Neural cell (in vitro differentiated cells): Measurements from ENCODE around the gene BTRC.

Experiments used
- EP300 ChIP-seq: fragments of 450-650 bp; conservative IDR thresholded peaks from 2 replicates; pipeline ENCODE4 v1.6.1; 2014; ENCODE audit warnings: antibody characterized with exemption, mild to moderate bottlenecking, moderate library complexity; ENCODE audit not compliant: poor library complexity, severe bottlenecking
- EZH2 ChIP-seq: fragments of 200-600, 300-800 bp; shearing (Covaris generic), sonication (generic); IDR thresholded peaks from 2 replicates; pipeline ENCODE4 v1.6.1; 2014; ENCODE audit warnings: antibody characterized with exemption, low read length, borderline replicate concordance, mild to moderate bottlenecking; ENCODE audit not compliant: insufficient read depth, poor library complexity, severe bottlenecking
- MXI1 ChIP-seq: fragments of 450-650 bp; conservative IDR thresholded peaks from 2 replicates; pipeline ENCODE4 v1.6.1; 2014; ENCODE audit warnings: antibody characterized with exemption, mild to moderate bottlenecking; ENCODE audit not compliant: poor library complexity, severe bottlenecking
- POLR2AphosphoS5 ChIP-seq: IDR thresholded peaks from 2 replicates; pipeline ENCODE4 v1.6.1; 2012
- RAD21 ChIP-seq: fragments of 450-650 bp; conservative IDR thresholded peaks from 2 replicates; pipeline ENCODE4 v1.6.1; 2014; ENCODE audit warnings: antibody characterized with exemption, mild to moderate bottlenecking, moderate library complexity
- SMC3 ChIP-seq: fragments of 450-650 bp; conservative IDR thresholded peaks from 2 replicates; pipeline ENCODE4 v1.6.1; 2014; ENCODE audit warnings: antibody characterized with exemption, mild to moderate bottlenecking, moderate library complexity; ENCODE audit not compliant: poor library complexity
- TAF1 ChIP-seq: IDR thresholded peaks from 2 replicates; pipeline ENCODE4 v1.6.1; 2012; ENCODE audit warnings: low read depth
- TF ChIP-seq, protein P1 (sequence below): fragments of 450-650 bp; IDR thresholded peaks from 2 replicates; pipeline ENCODE4 v1.5.1; 2014; ENCODE audit warnings: antibody characterized with exemption, mild to moderate bottlenecking, moderate library complexity; ENCODE audit not compliant: poor library complexity, severe bottlenecking
- TF ChIP-seq, protein P2 (sequence below): IDR thresholded peaks from 2 replicates; pipeline ENCODE4 v1.6.1; 2012; ENCODE audit warnings: borderline replicate concordance

DNA sequence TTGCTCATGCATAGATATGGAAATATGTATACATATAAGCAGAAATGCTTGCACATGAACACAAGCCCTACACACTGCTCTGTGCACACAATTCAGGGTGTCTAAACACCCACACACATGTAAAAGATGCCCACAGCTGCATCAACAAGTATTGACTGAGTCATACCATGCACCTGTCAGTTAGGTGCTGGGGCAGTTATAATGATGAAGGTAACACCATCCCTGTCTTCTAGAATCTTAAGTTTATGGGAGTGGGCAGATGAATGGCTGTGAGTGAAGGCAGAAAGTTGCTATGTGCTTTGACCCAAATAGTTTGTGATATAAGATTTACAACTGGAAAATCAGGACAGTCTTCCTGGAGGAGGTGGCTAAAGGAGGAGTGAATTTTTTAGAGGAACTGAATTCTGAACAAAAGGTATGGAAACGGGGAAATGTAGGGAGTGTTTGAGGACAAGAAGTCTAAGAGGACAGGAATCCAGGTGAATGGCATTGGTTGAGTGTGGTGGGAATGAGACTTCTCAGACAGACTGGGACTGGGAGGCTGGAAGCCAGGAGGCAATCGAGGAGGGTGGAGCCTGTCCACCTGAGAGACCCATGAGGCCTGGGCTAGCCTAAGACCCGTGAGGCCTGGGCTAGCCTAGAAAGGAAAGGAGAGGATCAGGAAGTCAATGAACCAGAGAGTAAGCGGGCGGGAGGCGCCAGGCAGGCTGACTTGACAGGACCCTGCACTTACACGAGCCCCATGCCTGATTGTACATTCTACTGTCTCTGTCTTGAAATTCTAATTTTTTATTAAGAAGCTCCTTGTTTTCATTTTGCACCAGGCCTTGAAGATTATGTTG lies 213.4 kb downstream of the BTRC start:
- no peak for TF ChIP-seq EZH2
- no peak for TF ChIP-seq TAF1
- TF ChIP-seq SMC3: no peak
- TF ChIP-seq MXI1: no peak
- TF ChIP-seq, protein P1, sequence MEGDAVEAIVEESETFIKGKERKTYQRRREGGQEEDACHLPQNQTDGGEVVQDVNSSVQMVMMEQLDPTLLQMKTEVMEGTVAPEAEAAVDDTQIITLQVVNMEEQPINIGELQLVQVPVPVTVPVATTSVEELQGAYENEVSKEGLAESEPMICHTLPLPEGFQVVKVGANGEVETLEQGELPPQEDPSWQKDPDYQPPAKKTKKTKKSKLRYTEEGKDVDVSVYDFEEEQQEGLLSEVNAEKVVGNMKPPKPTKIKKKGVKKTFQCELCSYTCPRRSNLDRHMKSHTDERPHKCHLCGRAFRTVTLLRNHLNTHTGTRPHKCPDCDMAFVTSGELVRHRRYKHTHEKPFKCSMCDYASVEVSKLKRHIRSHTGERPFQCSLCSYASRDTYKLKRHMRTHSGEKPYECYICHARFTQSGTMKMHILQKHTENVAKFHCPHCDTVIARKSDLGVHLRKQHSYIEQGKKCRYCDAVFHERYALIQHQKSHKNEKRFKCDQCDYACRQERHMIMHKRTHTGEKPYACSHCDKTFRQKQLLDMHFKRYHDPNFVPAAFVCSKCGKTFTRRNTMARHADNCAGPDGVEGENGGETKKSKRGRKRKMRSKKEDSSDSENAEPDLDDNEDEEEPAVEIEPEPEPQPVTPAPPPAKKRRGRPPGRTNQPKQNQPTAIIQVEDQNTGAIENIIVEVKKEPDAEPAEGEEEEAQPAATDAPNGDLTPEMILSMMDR: no peak
- no peak for TF ChIP-seq RAD21
- TF ChIP-seq, protein P2, sequence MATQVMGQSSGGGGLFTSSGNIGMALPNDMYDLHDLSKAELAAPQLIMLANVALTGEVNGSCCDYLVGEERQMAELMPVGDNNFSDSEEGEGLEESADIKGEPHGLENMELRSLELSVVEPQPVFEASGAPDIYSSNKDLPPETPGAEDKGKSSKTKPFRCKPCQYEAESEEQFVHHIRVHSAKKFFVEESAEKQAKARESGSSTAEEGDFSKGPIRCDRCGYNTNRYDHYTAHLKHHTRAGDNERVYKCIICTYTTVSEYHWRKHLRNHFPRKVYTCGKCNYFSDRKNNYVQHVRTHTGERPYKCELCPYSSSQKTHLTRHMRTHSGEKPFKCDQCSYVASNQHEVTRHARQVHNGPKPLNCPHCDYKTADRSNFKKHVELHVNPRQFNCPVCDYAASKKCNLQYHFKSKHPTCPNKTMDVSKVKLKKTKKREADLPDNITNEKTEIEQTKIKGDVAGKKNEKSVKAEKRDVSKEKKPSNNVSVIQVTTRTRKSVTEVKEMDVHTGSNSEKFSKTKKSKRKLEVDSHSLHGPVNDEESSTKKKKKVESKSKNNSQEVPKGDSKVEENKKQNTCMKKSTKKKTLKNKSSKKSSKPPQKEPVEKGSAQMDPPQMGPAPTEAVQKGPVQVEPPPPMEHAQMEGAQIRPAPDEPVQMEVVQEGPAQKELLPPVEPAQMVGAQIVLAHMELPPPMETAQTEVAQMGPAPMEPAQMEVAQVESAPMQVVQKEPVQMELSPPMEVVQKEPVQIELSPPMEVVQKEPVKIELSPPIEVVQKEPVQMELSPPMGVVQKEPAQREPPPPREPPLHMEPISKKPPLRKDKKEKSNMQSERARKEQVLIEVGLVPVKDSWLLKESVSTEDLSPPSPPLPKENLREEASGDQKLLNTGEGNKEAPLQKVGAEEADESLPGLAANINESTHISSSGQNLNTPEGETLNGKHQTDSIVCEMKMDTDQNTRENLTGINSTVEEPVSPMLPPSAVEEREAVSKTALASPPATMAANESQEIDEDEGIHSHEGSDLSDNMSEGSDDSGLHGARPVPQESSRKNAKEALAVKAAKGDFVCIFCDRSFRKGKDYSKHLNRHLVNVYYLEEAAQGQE: no peak
- no peak for TF ChIP-seq POLR2AphosphoS5
- TF ChIP-seq EP300: no peak
